HEK293T (cell line): Measurements from ENCODE around the gene HPS5.

Experiments used
- CTCF ChIA-PET: fragments of 350-600 bp; formaldehyde crosslinking; extraction: SDS; loops from one replicate; lab custom pipeline; 2021; ENCODE audit warnings: antibody characterized with exemption, inconsistent platforms; lab: Yijun Ruan, JAX
- POLR2A ChIA-PET: fragments of 350-600 bp; formaldehyde crosslinking; extraction: SDS; loops from one replicate; lab custom pipeline; 2020; ENCODE audit warnings: antibody characterized with exemption, inconsistent platforms; lab: Yijun Ruan, JAX
- DNase-seq: peaks from one replicate; pipeline ENCODE4 v3.0.0; 2012; ENCODE audit warnings: mixed read lengths; ENCODE audit errors: extremely low spot score
- ARNT ChIP-seq: fragments of 450-650 bp; IDR thresholded peaks from 2 replicates; pipeline ENCODE4 v1.6.1; 2017; ENCODE audit warnings: mild to moderate bottlenecking
- BHLHE40 ChIP-seq: fragments of 450-650 bp; IDR thresholded peaks from 2 replicates; pipeline ENCODE4 v1.6.1; 2016; ENCODE audit warnings: mild to moderate bottlenecking, moderate library complexity, borderline replicate concordance
- CTBP1 ChIP-seq: fragments of 450-650 bp; IDR thresholded peaks from 2 replicates; pipeline ENCODE4 v1.6.1; 2016; ENCODE audit warnings: borderline replicate concordance
- ELF4 ChIP-seq: fragments of 450-650 bp; IDR thresholded peaks from 2 replicates; pipeline ENCODE4 v1.6.1; 2017; ENCODE audit warnings: antibody characterized with exemption
- FOXA1 ChIP-seq: fragments of 450-650 bp; IDR thresholded peaks from 2 replicates; pipeline ENCODE4 v1.6.1; 2016; ENCODE audit warnings: mild to moderate bottlenecking
- FOXK2 ChIP-seq: fragments of 450-650 bp; IDR thresholded peaks from 2 replicates; pipeline ENCODE4 v1.6.1; 2016; ENCODE audit warnings: mild to moderate bottlenecking
- FOXM1 ChIP-seq: fragments of 450-650 bp; IDR thresholded peaks from 2 replicates; pipeline ENCODE4 v1.6.1; 2017; ENCODE audit warnings: mild to moderate bottlenecking, borderline replicate concordance
- HDGF ChIP-seq: fragments of 450-650 bp; IDR thresholded peaks from 2 replicates; pipeline ENCODE4 v1.6.1; 2017; ENCODE audit warnings: antibody characterized with exemption, borderline replicate concordance
- L3MBTL2 ChIP-seq: fragments of 450-650 bp; conservative IDR thresholded peaks from 2 replicates; pipeline ENCODE4 v1.6.1; 2016; ENCODE audit warnings: mild to moderate bottlenecking
- LEF1 ChIP-seq: fragments of 450-650 bp; IDR thresholded peaks from 2 replicates; pipeline ENCODE4 v1.6.1; 2017; ENCODE audit warnings: mild to moderate bottlenecking, borderline replicate concordance
- NFRKB ChIP-seq: fragments of 450-650 bp; IDR thresholded peaks from 2 replicates; pipeline ENCODE4 v1.6.1; 2016; ENCODE audit warnings: mild to moderate bottlenecking, moderate library complexity
- SP1 ChIP-seq: fragments of 450-650 bp; IDR thresholded peaks from 2 replicates; pipeline ENCODE4 v1.6.1; 2017
- SUZ12 ChIP-seq: fragments of 450-650 bp; IDR thresholded peaks from 2 replicates; pipeline ENCODE4 v1.6.1; 2016; ENCODE audit warnings: mild to moderate bottlenecking
- TARDBP ChIP-seq: fragments of 450-650 bp; IDR thresholded peaks from 2 replicates; pipeline ENCODE4 v1.6.1; 2016
- ZNF384 ChIP-seq: fragments of 450-650 bp; IDR thresholded peaks from 2 replicates; pipeline ENCODE4 v1.6.1; 2016
- TF ChIP-seq, protein P1 (sequence below): fragments of 450-650 bp; IDR thresholded peaks from 2 replicates; pipeline ENCODE4 v1.6.1; 2016

The HPS5 gene

DNA sequence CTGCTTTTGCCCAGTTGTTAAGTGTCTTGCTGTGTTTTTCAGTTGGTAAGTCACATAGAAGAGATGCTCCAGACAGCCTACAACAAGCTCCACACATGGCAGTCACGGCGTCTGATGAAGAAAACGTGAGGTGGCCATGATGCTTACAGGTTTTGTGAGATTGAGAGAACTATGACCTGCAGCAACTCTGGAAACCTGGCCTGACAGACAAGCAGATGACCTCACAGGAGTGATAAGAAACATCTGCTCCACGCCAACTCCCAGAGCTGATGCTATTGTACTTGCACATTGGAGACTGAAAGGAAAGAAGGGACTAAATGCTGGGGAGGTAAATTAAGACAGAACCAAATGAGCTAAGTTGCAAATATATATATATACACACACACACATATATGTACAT is 43.8 kb upstream of the HPS5 start:
- ChIA-PET POLR2A (interaction anchor here (3.0 kb wide), 1 partner anchor 29 kb away, joined by 16 read pairs; the partner anchor contains the start of gene LDHA), CTCF (no interaction called here)
- TF ChIP-seq CTBP1 (no peak), NFRKB (no peak), BHLHE40 (no peak), ELF4 (no peak), HDGF (no peak), SUZ12 (no peak), FOXA1 (no peak), SP1 (no peak), TARDBP (no peak), LEF1 (no peak), L3MBTL2 (no peak), ZNF384 (no peak), ARNT (no peak), FOXK2 (no peak), FOXM1 (no peak)
- TF ChIP-seq, protein P1, sequence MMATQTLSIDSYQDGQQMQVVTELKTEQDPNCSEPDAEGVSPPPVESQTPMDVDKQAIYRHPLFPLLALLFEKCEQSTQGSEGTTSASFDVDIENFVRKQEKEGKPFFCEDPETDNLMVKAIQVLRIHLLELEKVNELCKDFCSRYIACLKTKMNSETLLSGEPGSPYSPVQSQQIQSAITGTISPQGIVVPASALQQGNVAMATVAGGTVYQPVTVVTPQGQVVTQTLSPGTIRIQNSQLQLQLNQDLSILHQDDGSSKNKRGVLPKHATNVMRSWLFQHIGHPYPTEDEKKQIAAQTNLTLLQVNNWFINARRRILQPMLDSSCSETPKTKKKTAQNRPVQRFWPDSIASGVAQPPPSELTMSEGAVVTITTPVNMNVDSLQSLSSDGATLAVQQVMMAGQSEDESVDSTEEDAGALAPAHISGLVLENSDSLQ = no peak
- DNase-seq = no peak

DNA sequence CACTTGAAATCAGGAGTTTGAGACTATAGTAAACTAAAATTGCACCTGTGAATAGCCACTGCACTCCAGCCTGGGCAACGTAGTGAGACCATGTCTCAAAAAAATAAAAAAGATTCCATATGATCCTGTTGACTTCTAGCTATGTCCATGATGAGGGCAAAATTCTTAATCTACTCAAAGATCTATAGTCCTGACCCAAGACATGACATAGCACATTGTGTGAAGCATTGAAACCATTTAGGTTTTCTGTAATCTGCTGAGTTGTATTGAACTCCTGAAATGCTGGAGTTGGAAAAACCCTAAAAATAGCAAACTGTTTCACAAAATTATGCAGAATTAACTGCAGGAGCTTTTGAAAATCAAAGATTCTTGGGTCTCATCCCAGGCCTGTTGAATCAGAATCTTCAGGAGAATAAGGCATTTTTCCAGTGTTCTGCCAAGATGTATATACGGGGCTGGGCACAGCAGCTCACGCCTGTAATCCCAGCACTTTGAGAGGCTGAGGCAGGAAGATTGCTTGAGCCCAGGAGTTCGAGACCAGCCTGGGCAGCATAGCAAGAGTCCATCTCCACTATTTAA is 42.6 kb upstream of the HPS5 start:
- no peak for TF ChIP-seq CTBP1
- no peak for TF ChIP-seq BHLHE40
- TF ChIP-seq ELF4 = no peak
- no peak for TF ChIP-seq SUZ12
- no peak for TF ChIP-seq HDGF
- no peak for TF ChIP-seq ZNF384
- TF ChIP-seq, protein P1 = no peak
- no peak for TF ChIP-seq SP1
- ChIA-PET POLR2A (interaction anchor here (3.0 kb wide), 1 partner anchor 31 kb away, joined by 16 read pairs; the partner anchor contains the start of gene LDHA), CTCF (no interaction called here)
- no peak for DNase-seq

DNA sequence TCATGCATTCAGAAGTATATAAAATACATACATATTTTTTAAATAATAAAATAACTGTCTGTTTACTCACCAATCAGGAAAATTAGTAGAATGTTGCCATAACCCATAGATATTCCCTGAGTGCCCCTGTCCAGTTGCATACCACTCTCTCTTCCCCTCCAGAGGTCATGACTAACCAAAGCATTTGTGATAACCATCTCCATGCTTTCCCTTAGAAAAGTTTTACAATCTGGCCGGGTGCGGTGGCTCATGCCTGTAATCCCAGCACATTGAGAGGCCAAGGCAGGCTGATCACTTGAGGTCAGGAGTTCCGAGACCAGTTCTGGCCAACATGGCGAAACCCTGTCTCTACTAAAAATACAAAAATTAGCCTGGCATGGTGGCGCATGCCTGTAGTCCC is 39.2 kb upstream of the HPS5 start:
- DNase-seq = no peak
- CTCF ChIA-PET = no interaction called here
- no peak for TF ChIP-seq SUZ12
- POLR2A ChIA-PET = no interaction called here

DNA sequence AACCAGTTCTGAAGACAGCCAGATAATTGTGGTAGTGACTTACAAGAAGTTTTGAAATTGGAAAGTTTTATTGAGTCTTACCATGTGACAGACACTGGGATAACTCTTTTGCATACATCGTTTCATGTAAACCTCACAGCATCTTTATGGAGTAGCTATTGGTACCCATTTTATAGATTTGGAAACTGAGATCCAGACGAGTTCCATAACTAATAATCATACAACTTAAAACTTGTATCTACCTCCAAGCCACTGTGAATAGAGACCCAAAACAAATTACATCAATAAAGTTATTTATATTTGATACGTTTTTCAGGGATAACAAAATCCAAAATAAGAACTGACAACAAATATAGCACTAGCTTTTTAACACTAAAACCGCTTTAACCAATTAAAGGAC is 36.7 kb upstream of the HPS5 start:
- ChIA-PET CTCF (no interaction called here), POLR2A (no interaction called here)
- no peak for DNase-seq
- TF ChIP-seq SP1 (no peak), ELF4 (no peak), ZNF384 (no peak), FOXA1 (no peak), L3MBTL2 (no peak), TARDBP (no peak), LEF1 (no peak), SUZ12 (no peak), HDGF (no peak), NFRKB (no peak), FOXM1 (no peak), BHLHE40 (no peak), ARNT (no peak)

DNA sequence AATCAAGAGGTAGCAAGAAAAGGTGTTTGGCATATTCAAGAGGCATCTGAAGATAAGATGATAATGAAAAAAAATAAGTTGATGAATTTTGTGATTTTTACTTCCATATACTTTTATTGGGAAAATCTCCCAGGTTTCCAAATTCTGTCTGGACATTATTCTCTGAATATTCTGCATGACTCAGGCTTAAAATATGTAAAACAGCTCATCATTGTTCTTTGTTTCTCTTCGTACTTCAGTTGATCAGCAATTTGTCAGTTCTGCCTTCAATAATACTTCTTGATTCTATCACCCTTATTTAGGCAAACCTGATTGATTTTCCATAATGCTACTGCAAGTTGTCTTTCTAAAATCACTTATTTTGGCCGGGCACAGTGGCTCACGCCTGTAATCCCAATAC is 30.6 kb upstream of the HPS5 start:
- TF ChIP-seq FOXK2 (no peak), SP1 (no peak), CTBP1 (no peak), HDGF (no peak), ARNT (no peak), FOXA1 (no peak), TARDBP (no peak), L3MBTL2 (no peak), FOXM1 (no peak), ZNF384 (no peak)
- TF ChIP-seq, protein P1 = no peak
- ChIA-PET POLR2A (no interaction called here), CTCF (no interaction called here)
- DNase-seq = no peak

DNA sequence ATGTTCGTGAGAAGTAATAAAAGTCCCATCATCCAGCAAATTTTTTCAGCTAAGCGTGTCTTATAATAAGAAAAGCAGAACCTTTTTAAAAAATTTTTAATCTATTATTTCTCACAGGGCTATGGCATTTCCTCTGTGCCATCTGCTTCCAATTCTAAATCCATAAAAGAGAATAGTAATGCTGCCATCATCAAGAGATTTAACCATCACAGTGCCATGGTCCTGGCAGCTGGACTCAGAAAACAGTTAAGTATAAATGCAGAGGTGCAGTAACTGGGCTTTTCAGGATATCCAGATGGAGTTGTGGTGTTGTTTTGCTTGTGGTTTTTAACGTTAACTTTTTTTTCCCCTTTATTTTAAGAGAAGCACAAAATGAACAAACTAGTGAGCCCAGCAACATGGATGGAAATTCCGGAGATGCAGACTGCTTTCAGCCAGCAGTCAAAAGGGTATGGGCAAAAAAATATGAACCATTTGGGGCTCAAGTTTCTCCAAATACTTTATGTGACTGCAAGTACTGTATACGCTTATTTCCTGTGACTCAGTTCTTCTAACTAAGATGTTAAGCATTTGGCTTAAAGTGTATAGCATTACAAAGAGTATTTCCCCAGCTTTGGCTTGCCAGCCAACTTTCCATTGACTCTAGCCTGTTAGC is 25.7 kb upstream of the HPS5 start:
- POLR2A ChIA-PET = no interaction called here
- no peak for DNase-seq
- CTCF ChIA-PET = no interaction called here
- TF ChIP-seq BHLHE40 = no peak
- TF ChIP-seq, protein P1 = no peak
